K562 treated with DMSO at 1 percent for 48 hours (cell line): ENCODE results near the gene PTCH2. TPM values are rescaled to one million over a fixed set of nuclear protein-coding genes. Genes with fewer than 3 reads are reported as not detected.

Experiments used
- total RNA-seq: library from RNA; unstranded; fragments of 300-600 nt; gene quantifications from 2 replicates; pipeline ENCODE4 v1.2.3, GENCODE V29; 2022; ENCODE audit warnings: low replicate concordance; ENCODE audit errors: extremely low read depth

Gene PTCH2, protein sequence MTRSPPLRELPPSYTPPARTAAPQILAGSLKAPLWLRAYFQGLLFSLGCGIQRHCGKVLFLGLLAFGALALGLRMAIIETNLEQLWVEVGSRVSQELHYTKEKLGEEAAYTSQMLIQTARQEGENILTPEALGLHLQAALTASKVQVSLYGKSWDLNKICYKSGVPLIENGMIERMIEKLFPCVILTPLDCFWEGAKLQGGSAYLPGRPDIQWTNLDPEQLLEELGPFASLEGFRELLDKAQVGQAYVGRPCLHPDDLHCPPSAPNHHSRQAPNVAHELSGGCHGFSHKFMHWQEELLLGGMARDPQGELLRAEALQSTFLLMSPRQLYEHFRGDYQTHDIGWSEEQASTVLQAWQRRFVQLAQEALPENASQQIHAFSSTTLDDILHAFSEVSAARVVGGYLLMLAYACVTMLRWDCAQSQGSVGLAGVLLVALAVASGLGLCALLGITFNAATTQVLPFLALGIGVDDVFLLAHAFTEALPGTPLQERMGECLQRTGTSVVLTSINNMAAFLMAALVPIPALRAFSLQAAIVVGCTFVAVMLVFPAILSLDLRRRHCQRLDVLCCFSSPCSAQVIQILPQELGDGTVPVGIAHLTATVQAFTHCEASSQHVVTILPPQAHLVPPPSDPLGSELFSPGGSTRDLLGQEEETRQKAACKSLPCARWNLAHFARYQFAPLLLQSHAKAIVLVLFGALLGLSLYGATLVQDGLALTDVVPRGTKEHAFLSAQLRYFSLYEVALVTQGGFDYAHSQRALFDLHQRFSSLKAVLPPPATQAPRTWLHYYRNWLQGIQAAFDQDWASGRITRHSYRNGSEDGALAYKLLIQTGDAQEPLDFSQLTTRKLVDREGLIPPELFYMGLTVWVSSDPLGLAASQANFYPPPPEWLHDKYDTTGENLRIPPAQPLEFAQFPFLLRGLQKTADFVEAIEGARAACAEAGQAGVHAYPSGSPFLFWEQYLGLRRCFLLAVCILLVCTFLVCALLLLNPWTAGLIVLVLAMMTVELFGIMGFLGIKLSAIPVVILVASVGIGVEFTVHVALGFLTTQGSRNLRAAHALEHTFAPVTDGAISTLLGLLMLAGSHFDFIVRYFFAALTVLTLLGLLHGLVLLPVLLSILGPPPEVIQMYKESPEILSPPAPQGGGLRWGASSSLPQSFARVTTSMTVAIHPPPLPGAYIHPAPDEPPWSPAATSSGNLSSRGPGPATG
- not detected in 2 replicates for total RNA-seq

DNA sequence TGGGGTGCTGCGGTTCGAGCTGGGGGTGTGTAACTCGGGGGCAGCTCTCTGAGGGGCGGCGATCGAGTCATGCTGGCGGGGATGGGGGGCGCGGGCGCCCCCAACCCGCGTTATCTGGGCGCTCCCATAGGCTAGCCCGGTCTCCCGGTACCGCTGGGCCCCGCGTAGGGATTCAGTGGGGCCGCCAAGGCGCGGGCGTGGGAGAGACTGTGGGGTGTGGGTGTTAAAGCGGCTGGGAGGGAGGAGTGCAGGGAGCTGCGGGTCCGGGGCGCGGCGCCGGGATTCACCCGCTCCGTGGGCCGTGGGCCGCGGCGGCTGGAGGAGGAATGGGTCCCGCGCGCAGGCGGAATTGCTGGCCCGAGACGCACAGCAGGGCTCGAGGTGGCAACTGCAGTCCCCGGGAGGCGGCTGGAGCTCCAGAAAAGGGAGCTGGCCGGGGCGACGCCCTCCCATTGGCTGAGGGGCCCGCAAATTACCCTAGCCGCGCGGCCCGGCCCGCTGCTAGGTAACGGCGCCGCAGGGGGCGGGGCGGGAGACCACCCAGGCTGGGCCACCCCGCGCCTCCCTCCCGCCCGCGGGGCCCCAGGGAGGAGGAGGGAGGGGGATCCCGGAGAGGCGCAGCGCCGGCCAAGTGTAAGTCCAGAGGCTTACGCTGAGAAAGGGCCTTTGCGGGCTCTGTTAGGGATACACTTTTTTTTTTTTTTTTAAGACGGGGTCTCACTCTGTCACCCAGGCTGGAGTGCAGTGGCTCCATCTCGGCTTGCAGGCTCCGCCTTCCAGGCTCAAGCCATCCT, at the start of gene PTCH2:
TSS of gene PTCH2 (minus strand) at position 392 of the 794 bp plus-strand sequence. CDS start at position 71, 321 bp downstream.

DNA sequence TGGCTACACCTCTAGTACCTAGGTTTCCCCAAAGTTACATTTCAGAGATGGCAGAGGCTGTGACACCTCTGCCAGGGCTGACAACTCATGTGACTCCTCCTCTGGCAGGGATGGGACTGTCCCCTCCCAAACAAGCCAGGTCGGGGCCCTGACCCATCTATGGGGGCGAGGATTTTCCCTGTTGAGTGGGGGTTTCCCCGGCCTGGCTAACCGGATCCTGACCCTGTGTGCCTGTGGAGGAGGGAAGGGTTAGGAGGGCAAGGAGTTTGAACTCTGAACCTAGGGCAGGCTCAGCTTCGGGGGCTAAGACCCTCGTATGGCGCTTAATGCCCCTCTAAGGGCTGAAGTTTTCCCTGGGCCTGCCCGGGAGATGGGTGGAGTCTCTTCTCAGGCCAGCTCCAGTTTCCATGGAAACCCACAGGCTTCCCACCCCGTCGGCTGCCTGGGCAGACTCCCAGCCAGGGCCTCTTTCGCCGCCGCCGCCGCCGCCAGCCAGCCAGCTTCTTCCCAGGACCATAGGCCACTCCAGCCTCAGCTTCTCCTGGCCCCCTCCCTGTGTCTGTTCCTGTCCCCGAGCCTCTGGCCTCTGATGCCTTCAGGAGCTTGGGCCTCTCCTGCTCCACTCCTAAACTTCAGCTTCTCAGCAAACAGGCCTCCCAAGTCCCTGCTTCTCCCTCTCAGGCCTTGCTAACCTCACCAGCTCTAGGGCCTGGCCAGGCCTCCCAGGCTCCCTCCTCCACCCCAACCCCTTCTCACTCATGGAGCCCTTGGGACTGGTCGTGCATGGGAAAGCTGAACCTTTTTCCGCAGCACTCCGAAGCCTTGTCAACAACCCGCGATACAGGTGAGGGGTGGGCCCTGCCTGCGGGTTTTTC, 34.8 kb downstream of the PTCH2 start, which contains the start of gene BTBD19:
TSS of gene BTBD19 (plus strand) at position 461 of the 875 bp plus-strand sequence. CDS start at position 759, 298 bp downstream.

DNA sequence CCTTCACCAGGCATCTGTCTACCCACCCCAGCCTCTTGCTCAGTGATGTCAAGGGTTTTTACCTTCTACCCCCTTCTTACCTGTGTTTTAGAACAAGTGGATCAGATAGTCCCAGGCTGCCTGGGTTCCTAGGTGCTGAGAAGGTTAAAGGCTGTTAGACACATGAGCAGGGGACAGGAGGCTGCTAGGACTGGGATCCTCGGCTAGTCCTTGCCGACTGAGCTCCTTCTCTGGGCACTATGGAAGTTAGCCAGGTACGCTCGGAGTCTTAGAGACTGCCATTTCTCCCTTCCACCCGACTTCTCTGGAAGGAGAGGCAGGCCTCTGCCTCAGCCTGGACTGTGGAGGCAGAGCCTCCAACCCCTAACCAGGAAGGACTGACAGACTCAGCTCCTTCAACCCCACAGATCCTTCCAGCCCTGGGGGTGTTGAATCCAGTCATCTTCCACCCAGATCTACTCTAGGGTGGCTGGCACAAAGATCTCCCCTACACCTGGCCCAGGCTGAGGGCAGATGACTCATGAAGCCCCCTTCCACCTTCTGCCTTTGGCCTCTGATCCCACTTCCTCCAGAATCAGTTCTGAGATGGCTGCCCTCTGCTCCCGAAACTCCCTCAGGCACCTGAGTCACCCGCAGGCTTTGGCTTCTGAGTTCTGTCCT, 36.2 kb downstream of the PTCH2 start, which contains the start of gene DYNLT4:
TSS of gene DYNLT4 (minus strand) at position 648 of the 660 bp plus-strand sequence. CDS start 683 bp downstream, outside the sequence.

DNA sequence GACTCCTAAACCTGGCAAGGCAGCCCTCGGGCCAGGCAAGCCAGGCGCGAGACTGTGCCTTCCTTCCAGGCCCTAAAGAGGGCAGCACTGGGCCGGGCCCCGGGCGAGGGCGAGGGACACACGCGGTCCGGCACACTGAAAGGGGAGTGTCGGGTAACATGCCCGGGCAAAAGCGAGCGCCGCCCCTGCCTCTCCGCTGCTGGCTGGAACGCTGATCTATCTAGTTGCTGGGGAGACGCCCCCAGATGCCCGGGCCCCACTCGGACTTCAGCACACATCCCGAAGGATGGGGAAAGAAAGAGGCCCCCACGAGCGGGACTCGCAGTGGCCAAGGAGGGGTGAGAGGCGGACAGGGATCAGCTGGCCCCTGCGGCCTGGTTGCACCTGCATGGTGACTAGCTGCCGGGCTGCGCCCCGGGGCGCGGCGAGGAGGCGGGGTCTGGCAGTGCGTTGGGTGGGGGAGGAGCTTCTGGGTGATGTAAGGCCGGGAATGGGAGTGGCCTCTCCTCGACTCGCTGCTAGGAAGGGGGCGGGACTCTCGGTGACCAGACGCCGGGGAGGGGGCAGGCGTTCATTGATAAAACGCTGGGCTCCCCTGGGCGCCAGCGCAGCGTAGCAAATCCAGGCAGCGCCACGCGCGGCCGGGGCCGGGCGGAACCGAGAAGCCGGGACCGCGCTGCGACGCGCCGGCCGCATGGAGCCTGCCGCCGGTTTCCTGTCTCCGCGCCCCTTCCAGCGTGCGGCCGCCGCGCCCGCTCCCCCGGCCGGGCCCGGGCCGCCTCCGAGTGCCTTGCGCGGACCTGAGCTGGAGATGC, 43.1 kb downstream of the PTCH2 start, which contains the start of gene PLK3:
TSS of gene PLK3 (plus strand) at position 608 of the 815 bp plus-strand sequence. CDS start at position 695, 87 bp downstream.

DNA sequence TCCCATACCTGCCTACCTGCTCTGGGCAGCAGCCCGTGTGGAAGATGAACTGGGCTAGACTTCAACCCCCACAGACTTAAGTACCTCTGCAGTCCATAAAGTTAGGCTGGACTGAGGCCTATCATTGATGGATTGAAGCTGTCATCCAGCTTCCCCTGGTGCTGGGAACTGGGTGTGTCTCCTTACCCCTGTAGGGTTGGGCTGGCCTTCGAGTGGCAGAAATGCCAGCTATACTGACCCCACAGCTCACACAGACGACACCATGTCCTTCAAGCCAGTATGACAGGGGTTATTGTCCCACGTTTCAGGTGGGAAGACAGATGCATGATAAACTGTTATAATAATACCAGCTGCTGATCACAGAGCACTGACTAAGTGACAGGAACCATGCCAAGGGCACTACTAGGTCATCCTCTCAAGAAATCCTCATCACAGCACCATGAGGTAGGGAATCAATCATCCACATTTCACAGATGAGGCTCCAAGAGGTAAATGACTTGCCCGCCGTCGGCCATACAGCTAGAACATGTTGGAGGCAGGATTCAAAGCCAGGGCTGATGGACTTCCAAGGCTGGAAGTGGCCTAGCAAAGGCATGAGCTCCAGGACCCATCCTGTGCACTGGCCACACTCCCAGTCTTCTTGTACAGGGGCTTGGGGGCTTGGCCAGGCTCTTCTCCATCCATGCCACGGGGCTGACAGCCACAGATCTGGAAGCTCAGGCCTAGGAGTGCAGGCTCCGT, 54.8 kb downstream of the PTCH2 start, which contains the start of gene BEST4:
TSS of gene BEST4 (minus strand) at position 51 of the 741 bp plus-strand sequence. CDS start 465 bp downstream, outside the sequence.

DNA sequence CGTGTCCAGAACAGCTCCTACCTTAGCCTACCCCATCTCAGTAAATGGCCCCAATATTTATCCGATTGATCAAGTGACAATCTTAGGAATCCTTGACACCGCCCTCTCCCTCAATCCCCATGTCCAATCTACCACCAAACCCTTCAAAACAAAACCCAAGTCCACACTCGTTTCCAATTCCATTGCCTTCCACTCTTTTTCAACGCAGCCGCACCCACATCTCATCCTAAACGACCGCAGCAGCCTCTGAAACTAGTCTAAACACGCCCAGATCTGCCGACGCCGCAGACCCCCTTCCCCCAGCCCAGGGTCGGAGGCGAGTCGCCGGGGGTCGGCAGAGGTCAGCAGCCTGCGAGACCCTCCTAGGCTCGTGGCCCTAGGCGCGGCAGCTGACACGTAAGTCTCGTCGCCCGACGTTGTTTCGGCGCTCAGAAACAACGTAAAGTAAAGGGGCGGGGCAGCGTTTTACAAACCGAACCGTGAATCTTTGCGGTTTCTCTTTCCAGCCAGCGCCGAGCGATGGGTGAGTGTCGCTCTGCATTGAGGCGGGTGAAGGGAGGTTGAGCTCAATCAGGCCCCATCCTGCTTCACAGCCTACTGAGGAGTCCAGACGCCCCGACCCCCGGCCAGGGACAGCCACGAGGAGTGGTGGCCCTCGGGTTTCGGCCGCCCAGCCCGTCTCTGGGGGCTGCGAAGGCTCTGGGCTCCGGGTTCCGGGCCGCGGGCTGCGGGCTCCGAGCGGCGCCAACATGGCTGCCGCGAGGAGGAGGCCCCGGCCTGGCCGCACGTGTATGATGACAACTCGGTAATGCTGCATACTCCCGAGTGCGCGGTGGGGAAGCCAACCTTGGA, 67.7 kb downstream of the PTCH2 start, which contains the start of gene RPS8:
TSS of gene RPS8 (plus strand) at position 463 of the 852 bp plus-strand sequence. CDS start at position 520, 57 bp downstream.

Other genes with a start within 250 kb of the PTCH2 start
- not detected in 2 replicates for gene TMEM53, start 168.8 kb downstream of the PTCH2 start, total RNA-seq
- gene ARMH1, start 168.5 kb downstream of the PTCH2 start, total RNA-seq = not detected in 2 replicates
- gene RNU5D-1, start 112.1 kb downstream of the PTCH2 start, total RNA-seq = not detected in 2 replicates
- gene KIF2C, start 103.4 kb downstream of the PTCH2 start, total RNA-seq = not detected in 2 replicates
- 4,012 and 8,491 TPM in 2 replicates for gene RPS8, start 67.7 kb downstream of the PTCH2 start, total RNA-seq
- gene BEST4, start 55.1 kb downstream of the PTCH2 start, total RNA-seq = not detected in 2 replicates
- not detected in 2 replicates for gene PLK3, start 42.9 kb downstream of the PTCH2 start, total RNA-seq
- gene DYNLT4, start 35.9 kb downstream of the PTCH2 start, total RNA-seq = not detected in 2 replicates
- gene BTBD19, start 34.7 kb downstream of the PTCH2 start, total RNA-seq = not detected in 2 replicates
- gene EIF2B3, start 143.3 kb upstream of the PTCH2 start, total RNA-seq = not detected in 2 replicates
- not detected in 2 replicates for gene HECTD3, start 168.1 kb upstream of the PTCH2 start, total RNA-seq
- not detected in 2 replicates for gene UROD, start 169.0 kb upstream of the PTCH2 start, total RNA-seq